OCI-LY1 (cell line): ENCODE measurements around the gene XCL1.

Experiments used
- H2AFZ ChIP-seq: fragments of 200-600 bp; sonication (generic), shearing (Covaris generic); 2 replicates; pipeline ENCODE4 v1.6.0; 2014; ENCODE audit warnings: antibody characterized with exemption, mild to moderate bottlenecking, low read length
- H3F3A ChIP-seq: fragments of 200-600 bp; sonication (generic), shearing (Covaris generic); 2 replicates; pipeline ENCODE4 v1.6.0; 2014; ENCODE audit warnings: mild to moderate bottlenecking, antibody characterized with exemption, low read length, moderate library complexity; ENCODE audit not compliant: insufficient read depth
- H3K27ac ChIP-seq: fragments of 200-600 bp; sonication (generic); 2 replicates; pipeline ENCODE4 v1.5.1; 2014; ENCODE audit warnings: low read length, mixed run types, mild to moderate bottlenecking, low read depth; ENCODE audit not compliant: poor library complexity, severe bottlenecking
- H3K27me3 ChIP-seq: fragments of 200-600 bp; sonication (generic); 2 replicates; pipeline ENCODE4 v1.6.0; 2014; ENCODE audit warnings: antibody characterized with exemption, mild to moderate bottlenecking, low read length, moderate library complexity; ENCODE audit not compliant: insufficient read depth
- H3K36me3 ChIP-seq: fragments of 200-600 bp; sonication (generic); 2 replicates; pipeline ENCODE4 v1.6.1; 2014; ENCODE audit warnings: mild to moderate bottlenecking, antibody characterized with exemption, low read length, moderate library complexity, mixed read lengths; ENCODE audit not compliant: insufficient read depth
- H3K4me1 ChIP-seq: fragments of 200-600 bp; sonication (generic); 2 replicates; pipeline ENCODE4 v1.5.1; 2014; ENCODE audit warnings: mild to moderate bottlenecking, low read length, moderate library complexity; ENCODE audit not compliant: insufficient read depth, severe bottlenecking
- H3K4me2 ChIP-seq: fragments of 200-600 bp; sonication (generic), shearing (Covaris generic); 2 replicates; pipeline ENCODE4 v1.6.1; 2014; ENCODE audit warnings: low read length
- H3K4me3 ChIP-seq: fragments of 200-600 bp; sonication (generic); 2 replicates; pipeline ENCODE4 v1.5.1; 2014; ENCODE audit warnings: low read length, low read depth, mild to moderate bottlenecking, mixed read lengths; ENCODE audit not compliant: poor library complexity, severe bottlenecking
- H3K79me2 ChIP-seq: fragments of 200-600 bp; shearing (Covaris generic); 2 replicates; pipeline ENCODE4 v1.6.1; 2016; ENCODE audit warnings: mixed run types, low read length, mixed read lengths; ENCODE audit not compliant: insufficient read depth
- H3K9ac ChIP-seq: fragments of 200-600 bp; sonication (generic), shearing (Covaris generic); 2 replicates; pipeline ENCODE4 v1.6.1; 2014; ENCODE audit warnings: mild to moderate bottlenecking, low read length, mixed read lengths
- H3K9me2 ChIP-seq: fragments of 200-600 bp; sonication (generic), shearing (Covaris generic); 2 replicates; pipeline ENCODE4 v1.6.1; 2014; ENCODE audit warnings: low read depth, mild to moderate bottlenecking, low read length, mixed read lengths
- H3K9me3 ChIP-seq: fragments of 200-600 bp; shearing (Covaris generic); 2 replicates; pipeline ENCODE4 v1.6.1; 2014; ENCODE audit warnings: low read length, mixed read lengths
- H4K20me1 ChIP-seq: fragments of 200-600 bp; sonication (generic), shearing (Covaris generic); 2 replicates; pipeline ENCODE4 v1.6.0; 2016; ENCODE audit warnings: mild to moderate bottlenecking, low read length; ENCODE audit not compliant: insufficient read depth
- CTCF ChIP-seq: fragments of 200-600 bp; sonication (generic), shearing (Covaris generic); IDR thresholded peaks from 2 replicates; pipeline ENCODE4 v1.5.1; 2017; ENCODE audit warnings: mild to moderate bottlenecking, antibody characterized with exemption, low read length, moderate library complexity, mixed read lengths
- EZH2 ChIP-seq: fragments of 200-600 bp; sonication (generic), shearing (Covaris generic); IDR thresholded peaks from 2 replicates; pipeline ENCODE4 v1.8.0; 2017; ENCODE audit warnings: borderline replicate concordance, mixed run types, mild to moderate bottlenecking, antibody characterized with exemption, low read length, moderate library complexity, mixed read lengths

The XCL1 gene

GRCh38 chr1:168567568-168567967, 8.8 kb upstream of the XCL1 start:
- no peaks in the 10 kb centered on the region for H3F3A ChIP-seq
- H3K9ac ChIP-seq, result no peak overlapping the region
- no peaks in the 10 kb centered on the region for H3K4me1 ChIP-seq
- no peak overlapping the region for H3K4me3 ChIP-seq
- H4K20me1 ChIP-seq, result no peaks in the 10 kb centered on the region
- no peaks in the 10 kb centered on the region for H3K9me3 ChIP-seq
- no peaks in the 10 kb centered on the region for H3K27me3 ChIP-seq
- no peak overlapping the region for H2AFZ ChIP-seq
- H3K4me2 ChIP-seq, result no peak overlapping the region
- no peaks in the 10 kb centered on the region for H3K36me3 ChIP-seq
- TF ChIP-seq CTCF, result no peak
- no peak for TF ChIP-seq EZH2
- no peaks in the 10 kb centered on the region for H3K9me2 ChIP-seq
- H3K27ac ChIP-seq, result no peak overlapping the region
- no peaks in the 10 kb centered on the region for H3K79me2 ChIP-seq

GRCh38 chr1:168568346-168568745, 8.1 kb upstream of the XCL1 start:
- H4K20me1 ChIP-seq, result no peaks in the 10 kb centered on the region
- no peak overlapping the region for H3K4me3 ChIP-seq
- no peak overlapping the region for H3K27ac ChIP-seq
- H2AFZ ChIP-seq, result no peak overlapping the region
- no peaks in the 10 kb centered on the region for H3K9me3 ChIP-seq
- no peaks in the 10 kb centered on the region for H3K79me2 ChIP-seq
- H3K27me3 ChIP-seq, result no peaks in the 10 kb centered on the region
- no peak overlapping the region for H3K9ac ChIP-seq
- no peaks in the 10 kb centered on the region for H3K4me1 ChIP-seq
- no peaks in the 10 kb centered on the region for H3F3A ChIP-seq
- H3K36me3 ChIP-seq, result no peaks in the 10 kb centered on the region
- TF ChIP-seq CTCF (no peak), EZH2 (no peak)
- no peaks in the 10 kb centered on the region for H3K9me2 ChIP-seq
- no peak overlapping the region for H3K4me2 ChIP-seq

GRCh38 chr1:168570652-168571051, 5.8 kb upstream of the XCL1 start:
- TF ChIP-seq CTCF (no peak), EZH2 (no peak)

More at GRCh38 chr1:168570652-168571051, 5.8 kb upstream of the XCL1 start:
- Histone ChIP-seq H3K79me2 (no peaks in the 10 kb centered on the region), H2AFZ (no peak overlapping the region), H4K20me1 (no peaks in the 10 kb centered on the region), H3K9ac (no peak overlapping the region), H3K9me3 (no peaks in the 10 kb centered on the region), H3K36me3 (no peaks in the 10 kb centered on the region), H3K4me3 (no peak overlapping the region), H3K4me1 (no peaks in the 10 kb centered on the region), H3K4me2 (no peak overlapping the region), H3K9me2 (no peaks in the 10 kb centered on the region), H3K27me3 (no peaks in the 10 kb centered on the region), H3K27ac (no peak overlapping the region), H3F3A (no peaks in the 10 kb centered on the region)
